Mesothelial cell of epicardium (in vitro differentiated cells): Measurements from ENCODE around the gene PIP4K2C. TPM values are rescaled to one million over a fixed set of nuclear protein-coding genes. Genes with fewer than 3 reads are reported as not detected.
"Not testable (repeated sequence)": the region's sequence is repeated elsewhere in the genome, so short reads cannot be mapped to it uniquely, and the experiment has no call there.

Experiments
- DNase-seq, 2 experiments: peaks; one replicate each; pipeline ENCODE4 v3.0.0; 2021; ENCODE audit warnings: low spot score in 2 of 2; ENCODE audit not compliant: unreplicated experiment in 2 of 2
- H3K27ac Mint-ChIP-seq: 2 replicates; pipeline ENCODE4 v1.8.0; 2021; ENCODE audit warnings: mixed read lengths
- H3K27me3 Mint-ChIP-seq: 2 replicates; pipeline ENCODE4 v1.8.0; 2021; ENCODE audit warnings: low read depth, mixed read lengths
- H3K36me3 Mint-ChIP-seq: 2 replicates; pipeline ENCODE4 v1.8.0; 2021; ENCODE audit warnings: mixed read lengths
- H3K4me1 Mint-ChIP-seq: 2 replicates; pipeline ENCODE4 v1.8.0; 2021; ENCODE audit warnings: mixed read lengths
- H3K4me3 Mint-ChIP-seq: 2 replicates; pipeline ENCODE4 v1.8.0; 2021; ENCODE audit warnings: mild to moderate bottlenecking, moderate library complexity, mixed read lengths
- H3K9me3 Mint-ChIP-seq: 2 replicates; pipeline ENCODE4 v1.8.0; 2021; ENCODE audit warnings: mixed read lengths
- CTCF ChIP-seq: fragments of 200-600 bp; sonication (generic); IDR thresholded peaks from one replicate; pipeline ENCODE4 v1.5.0; 2021; ENCODE audit warnings: antibody characterized with exemption; ENCODE audit not compliant: unreplicated experiment
- total RNA-seq: library from RNA; stranded (reverse); gene quantifications from 3 replicates; pipeline ENCODE4 v1.2.1, GENCODE V29; 2021

Gene PIP4K2C
- total RNA-seq, 1 donor from 2014 or later: 24.2 TPM

DNA sequence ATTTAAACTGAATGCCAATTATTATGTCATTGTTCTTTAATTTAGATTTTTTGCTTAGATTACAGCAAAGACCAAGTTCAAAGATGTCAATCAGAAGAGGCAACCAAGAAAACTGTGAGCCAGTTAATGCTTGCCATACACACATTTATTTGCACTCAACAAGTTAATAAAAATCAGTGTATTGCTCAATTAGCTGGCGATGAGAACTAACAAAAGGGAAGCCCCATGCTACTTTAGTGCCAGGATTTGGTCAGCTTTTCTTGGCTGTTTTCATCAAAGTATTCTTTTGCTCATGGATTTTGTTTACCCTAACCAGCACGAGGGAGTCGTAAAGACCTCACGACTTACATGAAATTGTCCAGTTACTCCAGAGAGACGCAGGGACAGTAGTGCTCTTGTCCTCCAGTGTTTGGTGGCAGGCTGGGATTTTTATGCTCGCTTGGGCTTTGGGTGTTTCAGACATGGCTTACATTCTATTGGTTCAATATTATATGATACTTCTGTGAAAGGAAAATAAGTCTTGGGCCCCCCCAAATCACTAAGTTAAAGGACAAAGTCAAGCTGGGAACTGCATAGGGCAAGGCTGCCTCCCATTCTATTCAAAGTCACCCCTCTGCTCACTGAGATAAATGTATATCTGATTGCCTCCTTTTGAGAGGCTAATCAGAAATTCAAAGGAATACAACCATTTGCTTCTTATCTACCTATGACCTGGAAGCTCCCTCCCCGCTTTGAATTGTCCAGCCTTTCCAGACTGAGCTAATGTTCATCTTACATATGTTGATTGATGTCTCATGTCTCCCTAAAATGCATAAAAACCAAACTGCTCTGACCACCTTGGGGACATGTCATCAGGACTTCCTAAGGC lies 49.4 kb downstream of the PIP4K2C start:
- Mint-ChIP-seq H3K4me3 (no peak overlapping the region), H3K4me1 (no peaks in the 10 kb centered on the region), H3K36me3 (peaks cover 2% of the 10 kb centered on the region), H3K9me3 (no peaks in the 10 kb centered on the region), H3K27ac (no peak overlapping the region), H3K27me3 (peaks cover 51% of the 10 kb centered on the region)
- no peak for DNase-seq
- TF ChIP-seq CTCF: no peak

DNA sequence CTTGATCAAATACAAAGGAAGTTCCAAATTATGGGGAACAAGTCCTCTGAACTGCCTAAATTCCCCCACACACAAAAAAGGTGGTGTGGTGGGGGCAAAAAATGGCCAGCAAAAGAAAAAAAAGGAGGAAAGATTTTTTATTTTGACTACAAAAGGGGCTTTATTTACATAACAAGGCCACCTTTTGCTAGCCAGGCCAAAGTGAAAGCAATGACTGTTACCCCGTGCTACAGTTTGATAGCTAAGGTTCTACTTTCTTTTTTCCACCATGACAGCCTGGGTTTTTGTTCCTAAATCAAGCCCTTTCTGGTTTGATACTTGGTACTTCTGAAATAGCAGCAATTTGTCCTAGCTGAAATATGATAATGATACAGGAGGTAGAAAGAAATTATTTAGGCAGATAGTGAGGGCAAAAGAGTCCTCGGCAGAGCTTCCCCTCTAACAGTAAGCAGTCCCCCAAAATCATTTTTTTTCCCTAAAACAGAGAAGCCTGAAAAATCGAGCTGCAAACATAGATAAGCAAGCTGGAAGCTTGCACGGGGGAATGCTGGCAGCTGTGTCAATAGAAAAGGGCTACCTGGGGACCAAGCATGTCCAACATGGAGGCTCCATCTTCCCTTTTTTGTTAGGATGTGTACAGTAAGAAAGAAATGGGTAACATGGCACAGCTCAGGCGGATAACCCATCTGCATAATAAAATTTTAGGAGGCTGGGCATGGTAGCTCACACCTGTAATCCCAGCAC lies 50.9 kb downstream of the PIP4K2C start:
- no peak for TF ChIP-seq CTCF
- no peaks in the 10 kb centered on the region for H3K9me3 Mint-ChIP-seq
- H3K4me1 Mint-ChIP-seq: no peaks in the 10 kb centered on the region
- no peak for DNase-seq
- no peak overlapping the region for H3K4me3 Mint-ChIP-seq
- no peak overlapping the region for H3K27ac Mint-ChIP-seq
- H3K27me3 Mint-ChIP-seq: peaks cover 47% of the 10 kb centered on the region
- H3K36me3 Mint-ChIP-seq: peaks cover 3% of the 10 kb centered on the region

DNA sequence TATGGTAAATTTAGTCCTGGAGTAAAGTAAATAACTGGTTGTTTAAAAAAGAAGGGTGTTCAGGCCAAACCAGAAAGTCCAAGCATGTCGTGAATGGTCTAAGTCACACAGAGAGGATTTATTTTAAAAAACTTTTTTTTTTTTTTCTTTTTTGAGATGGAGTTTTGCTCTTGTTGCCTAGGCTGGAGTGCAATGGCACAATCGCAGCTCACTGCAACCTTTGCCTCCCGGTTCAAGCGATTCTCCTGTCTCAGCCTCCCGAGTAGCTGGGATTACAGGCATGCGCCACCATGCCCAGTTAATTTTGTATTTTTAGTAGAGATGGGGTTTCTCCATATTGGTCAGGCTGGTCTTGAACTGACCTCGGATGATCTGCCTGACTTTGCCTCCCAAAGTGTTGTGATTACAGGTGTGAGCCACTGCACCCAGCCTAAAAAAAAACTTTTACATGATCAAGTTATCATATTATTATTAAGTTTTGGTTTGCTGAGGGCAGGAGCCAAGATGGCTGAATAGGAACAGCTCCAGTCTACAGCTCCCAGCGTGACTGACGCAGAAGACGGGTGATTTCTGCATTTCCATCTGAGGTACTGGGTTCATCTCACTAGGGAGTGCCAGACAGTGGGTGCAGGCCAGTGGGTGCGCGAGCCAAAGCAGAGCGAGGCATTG lies 55.1 kb downstream of the PIP4K2C start:
- not testable (repeated sequence) for H3K27ac Mint-ChIP-seq, H3K9me3 Mint-ChIP-seq, H3K36me3 Mint-ChIP-seq, H3K4me1 Mint-ChIP-seq, DNase-seq, H3K4me3 Mint-ChIP-seq
- H3K27me3 Mint-ChIP-seq: peaks cover 11% of the 10 kb centered on the region

DNA sequence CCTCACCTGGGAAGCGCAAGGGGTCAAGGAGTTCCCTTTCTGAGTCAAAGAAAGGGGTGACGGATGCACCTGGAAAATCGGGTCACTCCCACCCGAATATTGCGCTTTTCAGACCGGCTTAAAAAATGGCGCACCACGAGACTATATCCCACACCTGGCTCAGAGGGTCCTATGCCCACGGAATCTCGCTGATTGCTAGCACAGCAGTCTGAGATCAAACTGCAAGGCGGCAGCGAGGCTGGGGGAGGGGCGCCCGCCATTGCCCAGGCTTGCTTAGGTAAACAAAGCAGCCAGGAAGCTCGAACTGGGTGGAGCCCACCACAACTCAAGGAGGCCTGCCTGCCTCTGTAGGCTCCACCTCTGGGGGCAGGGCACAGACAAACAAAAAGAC lies 55.7 kb downstream of the PIP4K2C start:
- not testable (repeated sequence) for H3K27ac Mint-ChIP-seq, DNase-seq, H3K27me3 Mint-ChIP-seq

More for the DNA sequence above, 55.7 kb downstream of the PIP4K2C start:
- not testable (repeated sequence) for H3K36me3 Mint-ChIP-seq, H3K9me3 Mint-ChIP-seq, H3K4me1 Mint-ChIP-seq, H3K4me3 Mint-ChIP-seq

Other genes with a start within 250 kb of the PIP4K2C start
- gene R3HDM2, start 160.1 kb upstream of the PIP4K2C start, total RNA-seq: 95.5 to 111 TPM (median 109 TPM) in 3 replicates
- 0.24 to 0.32 TPM (median 0.31 TPM) in 3 replicates for gene INHBC, start 156.4 kb upstream of the PIP4K2C start, total RNA-seq
- 0.09 TPM in 1 of 3 replicates, not detected in the others for gene INHBE, start 135.9 kb upstream of the PIP4K2C start, total RNA-seq
- gene GLI1, start 131.4 kb upstream of the PIP4K2C start, total RNA-seq: 6.0 to 10.1 TPM (median 8.4 TPM) in 3 replicates
- 0.90 to 1.1 TPM in 2 of 3 replicates, not detected in the other for gene ARHGAP9, start 111.3 kb upstream of the PIP4K2C start, total RNA-seq
- 163 to 192 TPM (median 177 TPM) in 3 replicates for gene MARS1, start 103.1 kb upstream of the PIP4K2C start, total RNA-seq
- 15.6 to 18.6 TPM (median 17.2 TPM) in 3 replicates for gene DDIT3, start 70.7 kb upstream of the PIP4K2C start, total RNA-seq
- 113 to 121 TPM (median 118 TPM) in 3 replicates for gene MBD6, start 68.4 kb upstream of the PIP4K2C start, total RNA-seq
- gene DCTN2, start 44.0 kb upstream of the PIP4K2C start, total RNA-seq: 102 to 103 TPM (median 102 TPM) in 3 replicates
- 0.40 to 0.69 TPM (median 0.59 TPM) in 3 replicates for gene KIF5A, start 41.1 kb upstream of the PIP4K2C start, total RNA-seq
- gene DTX3, start 13.6 kb downstream of the PIP4K2C start, total RNA-seq: 88.3 to 93.6 TPM (median 90.0 TPM) in 3 replicates
- gene ARHGEF25, start 20.2 kb downstream of the PIP4K2C start, total RNA-seq: 60.4 to 65.0 TPM (median 62.4 TPM) in 3 replicates
- 0.34 to 0.78 TPM (median 0.35 TPM) in 3 replicates for gene B4GALNT1, start 42.0 kb downstream of the PIP4K2C start, total RNA-seq
- gene OS9, start 102.9 kb downstream of the PIP4K2C start, total RNA-seq: 160 to 167 TPM (median 166 TPM) in 3 replicates
- 2.0 to 2.8 TPM (median 2.2 TPM) in 3 replicates for gene AGAP2, start 147.6 kb downstream of the PIP4K2C start, total RNA-seq
- 33.2 to 35.2 TPM (median 34.6 TPM) in 3 replicates for gene TSPAN31, start 153.8 kb downstream of the PIP4K2C start, total RNA-seq
- 171 to 177 TPM (median 175 TPM) in 3 replicates for gene CDK4, start 161.1 kb downstream of the PIP4K2C start, total RNA-seq
- gene MARCHF9, start 163.9 kb downstream of the PIP4K2C start, total RNA-seq: 11.0 to 13.2 TPM (median 12.7 TPM) in 3 replicates
- 3.3 to 4.7 TPM (median 4.0 TPM) in 3 replicates for gene CYP27B1, start 175.9 kb downstream of the PIP4K2C start, total RNA-seq
- 31.3 to 32.3 TPM (median 32.1 TPM) in 3 replicates for gene METTL1, start 180.9 kb downstream of the PIP4K2C start, total RNA-seq
- gene EEF1AKMT3, start 181.4 kb downstream of the PIP4K2C start, total RNA-seq: 8.7 to 10.5 TPM (median 10.5 TPM) in 3 replicates
- 23.4 to 31.6 TPM (median 26.2 TPM) in 3 replicates for gene TSFM, start 191.6 kb downstream of the PIP4K2C start, total RNA-seq
- gene AVIL, start 227.5 kb downstream of the PIP4K2C start, total RNA-seq: 4.0 to 5.3 TPM (median 4.7 TPM) in 3 replicates